ENCODE data around the gene FEM1B. TPM values are rescaled to one million over a fixed set of nuclear protein-coding genes. Genes with fewer than 3 reads are reported as not detected.

FEM1B gene
- total and polyA plus RNA-seq, 8 donors: 8.2 to 92.0 (median 24.4) TPM

DNA sequence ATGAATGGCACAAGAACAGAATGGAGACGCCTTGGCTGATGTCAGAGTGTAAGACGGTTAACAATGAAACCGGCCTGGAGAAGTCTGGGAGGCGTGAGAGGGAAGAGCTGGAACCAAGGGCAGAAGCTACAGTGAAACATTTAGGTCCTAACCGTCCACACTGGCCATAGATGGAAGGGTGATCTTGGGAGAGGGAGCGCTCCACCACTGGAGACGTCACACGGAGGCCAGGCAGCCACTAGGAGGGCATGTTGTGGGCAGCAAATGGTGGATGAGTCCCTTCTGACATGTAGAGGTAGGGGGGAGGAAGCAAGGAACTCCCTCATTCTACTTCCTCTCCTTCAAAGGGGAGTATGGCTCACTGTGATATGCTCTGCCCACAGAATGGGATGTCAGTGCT lies 23.8 kb downstream of the FEM1B start:
- Histone ChIP-seq H3K4me3 (no peak overlapping the region), H3K36me3 (peaks cover 0 to 11% (median 3%) of the 10 kb centered on the region in 4 donors), H3K4me1 (peaks cover 8 to 30% (median 22%) of the 10 kb centered on the region in 4 donors), H3K27me3 (no peaks in the 10 kb centered on the region), H3K27ac (no peak overlapping the region), H3K9me3 (no peaks in the 10 kb centered on the region)
- TF ChIP-seq CTCF (IDR thresholded peaks at IDR 0.05): no peak
- TF ChIP-seq POLR2A (IDR thresholded peaks at IDR 0.05): no peak
- TF ChIP-seq EP300 (IDR thresholded peaks at IDR 0.05): no peak
- TF ChIP-seq POLR2AphosphoS5 (IDR thresholded peaks at IDR 0.05): no peak
- WGBS, 5 donors: 86 to 91% (median 90%) methylated on average over 8 of the region's 8 CpGs
- intact Hi-C loops (cut with DNase I; ENCODE audit: low total_unique reads): loop anchor here (10.0 kb wide), 2 partner anchors 46 to 84 kb away; no protein-coding TSS in a partner anchor
- DNase-seq: no peak

GRCh38 chr15:68302729-68303128 lies 25.2 kb downstream of the FEM1B start:
- H3K4me1 ChIP-seq: peaks cover 8 to 38% (median 25%) of the 10 kb centered on the region in 4 donors
- no peak for TF ChIP-seq EP300 (IDR thresholded peaks at IDR 0.05)
- no peak for TF ChIP-seq POLR2AphosphoS5 (IDR thresholded peaks at IDR 0.05)
- intact Hi-C loops (cut with DNase I; ENCODE audit: low total_unique reads): loop anchor here (10.0 kb wide), 2 partner anchors 48 to 82 kb away; no protein-coding TSS in a partner anchor
- no peak for DNase-seq
- 83 to 95% (median 91%) methylated on average over 4 to 6 of the region's 6 CpGs for WGBS, 5 donors
- no peak overlapping the region for H3K27ac ChIP-seq
- H3K9me3 ChIP-seq: no peaks in the 10 kb centered on the region
- no peak overlapping the region for H3K4me3 ChIP-seq
- H3K27me3 ChIP-seq: no peaks in the 10 kb centered on the region
- H3K36me3 ChIP-seq: peaks cover 0 to 5% (median 0%) of the 10 kb centered on the region in 4 donors

- H3K4me1 ChIP-seq: peaks cover 8 to 37% (median 25%) of the 10 kb centered on the region in 4 donors
- TF ChIP-seq EP300 (IDR thresholded peaks at IDR 0.05): no peak
- TF ChIP-seq CTCF (IDR thresholded peaks at IDR 0.05): no peak
- TF ChIP-seq POLR2AphosphoS5 (IDR thresholded peaks at IDR 0.05): no peak
- TF ChIP-seq POLR2A (IDR thresholded peaks at IDR 0.05): no peak
- intact Hi-C loops (cut with DNase I; ENCODE audit: low total_unique reads): loop anchor here (10.0 kb wide), 2 partner anchors 48 to 82 kb away; no protein-coding TSS in a partner anchor
- H3K4me3 ChIP-seq: no peak overlapping the region
- no peak for DNase-seq
- H3K9me3 ChIP-seq: no peaks in the 10 kb centered on the region
- H3K27ac ChIP-seq: no peak overlapping the region
- H3K27me3 ChIP-seq: no peaks in the 10 kb centered on the region
- H3K36me3 ChIP-seq: peaks cover 0 to under 1% (median 0%) of the 10 kb centered on the region in 4 donors
- 34 to 85% (median 63%) methylated on average over 1 to 2 of the region's 2 CpGs for WGBS, 5 donors
Observed at GRCh38 chr15:68303134-68303533, 25.6 kb downstream of the FEM1B start.

GRCh38 chr15:68303560-68304436 lies 26.3 kb downstream of the FEM1B start:
- H3K9me3 ChIP-seq: no peaks in the 10 kb centered on the region
- no peaks in the 10 kb centered on the region for H3K27me3 ChIP-seq
- DNase-seq: no peak
- intact Hi-C loops (cut with DNase I; ENCODE audit: low total_unique reads): loop anchor here (10.0 kb wide), 2 partner anchors 49 to 81 kb away; no protein-coding TSS in a partner anchor
- no peak overlapping the region for H3K27ac ChIP-seq
- peaks cover 8 to 30% (median 21%) of the 10 kb centered on the region in 4 donors for H3K4me1 ChIP-seq
- no peak for TF ChIP-seq EP300 (IDR thresholded peaks at IDR 0.05)
- TF ChIP-seq POLR2AphosphoS5 (IDR thresholded peaks at IDR 0.05): no peak
- TF ChIP-seq POLR2A (IDR thresholded peaks at IDR 0.05): no peak
- TF ChIP-seq CTCF (IDR thresholded peaks at IDR 0.05): no peak
- H3K36me3 ChIP-seq: no peaks in the 10 kb centered on the region
- H3K4me3 ChIP-seq: no peak overlapping the region
- 72 to 81% (median 78%) methylated on average over 15 of the region's 15 CpGs for WGBS, 5 donors

All from stomach (tissue), 9 donors.